ENCODE measurements around the gene B4GALNT3. TPM values are rescaled to one million over a fixed set of nuclear protein-coding genes. Genes with fewer than 3 reads are reported as not detected.

The B4GALNT3 gene
- total and polyA plus RNA-seq, 10 of the 15 experiments (the other 5 are each of a cell fraction or from before 2014, with no cell fraction given): 0.05 to 4.2 (median 2.7) TPM; not detected in 1

- H3K9ac ChIP-seq (ENCODE audit: control insufficient read depth, insufficient read depth, low read length): no peak overlapping the region
- no peak overlapping the region for H3K4me2 ChIP-seq (ENCODE audit: control insufficient read depth, insufficient read depth)
- no peaks in the 10 kb centered on the region for H3K36me3 ChIP-seq (ENCODE audit: control insufficient read depth in 2 of 2, insufficient read depth in 2 of 2, low read length in 1 of 2)
- ChIA-PET RAD21 (ENCODE audit: unreplicated experiment) (interaction anchor here (0.9 to 1.5 kb wide), 3 partner anchors 92 to 95 kb away, joined by 3 read pairs; no protein-coding TSS in a partner anchor), CTCF (interaction anchor here (0.5 to 3.0 kb wide), 18 partner anchors 9 to 571 kb away, joined by 3 to 45 read pairs (median 4); no protein-coding TSS in a partner anchor), POLR2A (no interaction called here), SMC1A (ENCODE audit: uncharacterized antibody, unreplicated experiment) (interaction anchor here (0.6 to 2.6 kb wide), 5 partner anchors 66 to 106 kb away, joined by 3 to 9 read pairs (median 4); no protein-coding TSS in a partner anchor)
- WGBS (ENCODE audit: insufficient coverage, insufficient replicate concordance, low lambda C conversion rate, missing lambda C conversion rate): 12% methylated on average over 41 of the region's 44 CpGs
- H3K27me3 ChIP-seq (replicated peaks in 1 of 2; ENCODE audit: control insufficient read depth in 2 of 2, insufficient read depth in 2 of 2, low read length in 1 of 2): peaks cover 0 to 3% of the 10 kb centered on the region in 2 experiments; a peak in 3 of 4 replicates
- intact Hi-C loops (cut with micrococcal nuclease; ENCODE audit: unreplicated experiment): loop anchor here (2.0 kb wide), 1 partner anchor 94 kb away; no protein-coding TSS in a partner anchor
- no peaks in the 10 kb centered on the region for H3K9me3 ChIP-seq (replicated peaks; ENCODE audit: control insufficient read depth, insufficient read depth, low read length)
- BruUV-seq (replicated peaks): no TSS peak
- no peak overlapping the region for H3K27ac ChIP-seq (ENCODE audit: control insufficient read depth, insufficient read depth)
- no peak for DNase-seq (ENCODE audit: low read depth, low spot score)
- H3K4me1 ChIP-seq (ENCODE audit: control insufficient read depth, insufficient read depth, low read length): no peaks in the 10 kb centered on the region
- H3K4me3 ChIP-seq: no peak overlapping the region
- peak; percentile 93 for ATAC-seq
- in situ Hi-C loops (cut with MboI): no loop called here
- FAIRE-seq: no peak
- H3K79me2 ChIP-seq (ENCODE audit: control insufficient read depth, insufficient read depth, low read length): no peaks in the 10 kb centered on the region
- H4K20me1 ChIP-seq (ENCODE audit: control insufficient read depth, insufficient read depth): no peaks in the 10 kb centered on the region
- no peak overlapping the region for H2AFZ ChIP-seq (ENCODE audit: control insufficient read depth, low read depth, low read length)
- 0 out of 2 replicates have a peak, but pooled peaks have one; percentile 65 for TF ChIP-seq LARP7 (IDR thresholded peaks at IDR 0.05)
- no peak for TF ChIP-seq CHD2 (IDR thresholded peaks at IDR 0.05; ENCODE audit: borderline replicate concordance, low read depth, low read length)
- TF ChIP-seq TARDBP (IDR thresholded peaks at IDR 0.05; ENCODE audit: borderline replicate concordance): no peak
- TF ChIP-seq EED (IDR thresholded peaks at IDR 0.05; ENCODE audit: low read depth): no peak
- peak; percentile 26; the same call in 1 of the 2 replicates for TF ChIP-seq IKZF1 (conservative IDR thresholded peaks at IDR 0.05)
- TF ChIP-seq YY1 (IDR thresholded peaks at IDR 0.05; ENCODE audit: low read depth, low read length): peak; percentile 56; the same call in 1 of the 2 replicates
- no peak for TF ChIP-seq BMI1 (IDR thresholded peaks at IDR 0.05; ENCODE audit: borderline replicate concordance)
- peak; percentile 90; the same call in 1 of the 2 replicates for TF ChIP-seq RB1 (IDR thresholded peaks at IDR 0.05; ENCODE audit: borderline replicate concordance)
- TF ChIP-seq IKZF2 (IDR thresholded peaks at IDR 0.05): 0 out of 4 replicates have a peak, but pooled peaks of 1 of the 2 experiments have one; percentile 17
- TF ChIP-seq DPF2 (IDR thresholded peaks at IDR 0.05): 0 out of 2 replicates have a peak, but pooled peaks have one; percentile 15
- no peak for TF ChIP-seq ETV6 (conservative IDR thresholded peaks at IDR 0.05 in 1 of 2, IDR thresholded peaks at IDR 0.05 in 1 of 2; ENCODE audit: borderline replicate concordance in 1 of 2, low read depth in 1 of 2)
- peak; percentile 97 for TF ChIP-seq RFX5 (IDR thresholded peaks at IDR 0.05; ENCODE audit: low read depth, low read length)
- peak; percentile 96 to 99 (median 97) for TF ChIP-seq CTCF (IDR thresholded peaks at IDR 0.05 in 2 of 3, conservative IDR thresholded peaks at IDR 0.05 in 1 of 3; ENCODE audit: control insufficient read depth in 2 of 3, extremely low read depth in 1 of 3, insufficient read depth in 1 of 3, low read depth in 3 of 3, low read length in 3 of 3)
- peak; percentile 59; the same call in 1 of the 2 replicates for TF ChIP-seq SMARCA5 (IDR thresholded peaks at IDR 0.05)
- peak; percentile 87 for TF ChIP-seq HSF1 (IDR thresholded peaks at IDR 0.05; ENCODE audit: low read depth, low read length)
- TF ChIP-seq EP300 (IDR thresholded peaks at IDR 0.05; ENCODE audit: borderline replicate concordance in 1 of 2, control insufficient read depth in 1 of 2, low read depth in 2 of 2, low read length in 2 of 2): no peak
- peak; percentile 15 to 48; a peak in 1 of 4 replicates for TF ChIP-seq BHLHE40 (IDR thresholded peaks at IDR 0.05; ENCODE audit: borderline replicate concordance in 1 of 2, low read depth in 2 of 2, low read length in 1 of 2)
- TF ChIP-seq CREB1 (IDR thresholded peaks at IDR 0.05; ENCODE audit: low read depth): 0 out of 2 replicates have a peak, but pooled peaks have one; percentile 20
- 0 out of 2 replicates have a peak, but pooled peaks have one; percentile 33 for TF ChIP-seq GATAD2B (conservative IDR thresholded peaks at IDR 0.05; ENCODE audit: low read depth)
Measured at GRCh38 chr12:546920-547845, 87.4 kb downstream of the B4GALNT3 start.

All from GM12878 (cell line).